Calu3 (cell line): ENCODE measurements around the gene ANKS1B. TPM values are rescaled to one million over a fixed set of nuclear protein-coding genes. Genes with fewer than 3 reads are reported as not detected.

Source experiments
- BruUV-seq: library from RNA; stranded (reverse); fragments of 400-500 nt; replicated peaks from 2 replicates; lab custom pipeline; 2021; lab: Mats Ljungman, UMichigan
- CTCF ChIA-PET: fragments of 300-600 bp; sonication (Branson Sonifier 250); formaldehyde crosslinking; loops from one replicate; lab custom pipeline; 2022; ENCODE audit warnings: antibody characterized with exemption; lab: Charles Lee
- DNase-seq: peaks from one replicate; pipeline ENCODE4 v3.0.0; 2022
- H3K27ac Mint-ChIP-seq: one replicate; pipeline ENCODE4 v1.8.0; 2022; ENCODE audit warnings: mixed read lengths; ENCODE audit not compliant: unreplicated experiment
- H3K27me3 Mint-ChIP-seq: one replicate; pipeline ENCODE4 v1.8.0; 2022; ENCODE audit warnings: mixed read lengths; ENCODE audit not compliant: unreplicated experiment
- H3K36me3 Mint-ChIP-seq: one replicate; pipeline ENCODE4 v1.8.0; 2022; ENCODE audit warnings: mild to moderate bottlenecking, moderate library complexity, mixed read lengths; ENCODE audit not compliant: insufficient read depth, unreplicated experiment
- H3K4me1 Mint-ChIP-seq: one replicate; pipeline ENCODE4 v1.8.0; 2022; ENCODE audit warnings: mild to moderate bottlenecking, low read depth, mixed read lengths; ENCODE audit not compliant: unreplicated experiment
- H3K4me3 Mint-ChIP-seq: one replicate; pipeline ENCODE4 v1.8.0; 2022; ENCODE audit warnings: mild to moderate bottlenecking, low read depth, moderate library complexity, mixed read lengths; ENCODE audit not compliant: unreplicated experiment
- H3K9me3 Mint-ChIP-seq: one replicate; pipeline ENCODE4 v1.8.0; 2022; ENCODE audit warnings: low read depth, mixed read lengths; ENCODE audit not compliant: unreplicated experiment
- intact Hi-C: fragments of 100-400 bp; cut with micrococcal nuclease; formaldehyde crosslinking; loops from one replicate; pipeline ENCODE4 v1.10.0; 2022; ENCODE audit not compliant: unreplicated experiment
- total RNA-seq: library from RNA; stranded (reverse); gene quantifications from 2 replicates; pipeline ENCODE4 v1.2.3, GENCODE V29; 2022
- TF ChIP-seq, protein P1 (sequence below): fragments of 200-600 bp; IDR thresholded peaks from one replicate; pipeline ENCODE4 v1.8.0; 2022; ENCODE audit warnings: antibody characterized with exemption; ENCODE audit not compliant: unreplicated experiment

ANKS1B gene
- total RNA-seq, 1 experiment from 2014 or later = 1.7 TPM

DNA sequence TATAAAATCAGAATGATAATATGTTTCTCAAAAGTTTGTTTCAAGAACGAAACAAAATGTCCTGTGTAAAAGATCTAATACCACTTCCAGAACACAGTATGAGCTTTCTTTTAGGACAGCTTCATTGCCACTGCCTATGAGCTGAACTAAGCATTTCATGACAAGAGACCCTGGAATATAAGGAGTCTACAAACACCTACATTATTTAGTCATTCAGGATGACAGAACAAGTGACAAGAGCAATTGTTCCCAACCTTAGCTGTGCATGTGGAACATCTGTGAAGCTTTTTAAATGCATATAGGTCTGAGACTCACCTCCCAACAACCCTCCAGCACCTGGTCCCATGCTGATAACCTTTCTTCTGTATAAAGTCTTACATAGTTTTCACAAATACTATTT, 440.3 kb downstream of the ANKS1B start:
- intact Hi-C loops = no loop called here
- no TSS peak for BruUV-seq
- Mint-ChIP-seq H3K27ac (no peak overlapping the region), H3K4me1 (no peaks in the 10 kb centered on the region), H3K9me3 (no peaks in the 10 kb centered on the region), H3K36me3 (no peaks in the 10 kb centered on the region), H3K4me3 (no peak overlapping the region), H3K27me3 (no peaks in the 10 kb centered on the region)
- TF ChIP-seq, protein P1, sequence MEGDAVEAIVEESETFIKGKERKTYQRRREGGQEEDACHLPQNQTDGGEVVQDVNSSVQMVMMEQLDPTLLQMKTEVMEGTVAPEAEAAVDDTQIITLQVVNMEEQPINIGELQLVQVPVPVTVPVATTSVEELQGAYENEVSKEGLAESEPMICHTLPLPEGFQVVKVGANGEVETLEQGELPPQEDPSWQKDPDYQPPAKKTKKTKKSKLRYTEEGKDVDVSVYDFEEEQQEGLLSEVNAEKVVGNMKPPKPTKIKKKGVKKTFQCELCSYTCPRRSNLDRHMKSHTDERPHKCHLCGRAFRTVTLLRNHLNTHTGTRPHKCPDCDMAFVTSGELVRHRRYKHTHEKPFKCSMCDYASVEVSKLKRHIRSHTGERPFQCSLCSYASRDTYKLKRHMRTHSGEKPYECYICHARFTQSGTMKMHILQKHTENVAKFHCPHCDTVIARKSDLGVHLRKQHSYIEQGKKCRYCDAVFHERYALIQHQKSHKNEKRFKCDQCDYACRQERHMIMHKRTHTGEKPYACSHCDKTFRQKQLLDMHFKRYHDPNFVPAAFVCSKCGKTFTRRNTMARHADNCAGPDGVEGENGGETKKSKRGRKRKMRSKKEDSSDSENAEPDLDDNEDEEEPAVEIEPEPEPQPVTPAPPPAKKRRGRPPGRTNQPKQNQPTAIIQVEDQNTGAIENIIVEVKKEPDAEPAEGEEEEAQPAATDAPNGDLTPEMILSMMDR = no peak
- CTCF ChIA-PET = no interaction called here
- no peak for DNase-seq

DNA sequence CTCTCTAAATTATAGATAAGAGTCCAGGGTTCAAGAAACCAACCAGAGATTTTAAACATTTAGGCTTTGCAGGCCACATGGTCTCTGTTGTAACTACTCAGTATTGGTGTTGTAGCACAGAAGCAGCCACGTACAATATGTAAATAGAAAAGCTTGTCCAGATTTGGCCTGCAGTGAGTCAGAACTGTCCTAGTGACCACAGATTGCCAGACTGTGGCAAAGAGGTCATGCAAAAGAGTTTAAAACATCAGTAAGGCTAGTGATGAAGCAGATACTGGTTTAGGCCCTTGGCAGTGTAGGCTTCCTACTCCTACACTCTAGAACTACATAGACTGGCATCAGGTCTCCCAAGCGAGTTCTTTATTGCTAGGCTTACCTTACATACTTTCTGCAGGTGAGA, 454.8 kb downstream of the ANKS1B start:
- no peaks in the 10 kb centered on the region for H3K4me1 Mint-ChIP-seq
- no peak for DNase-seq
- no TSS peak for BruUV-seq
- H3K36me3 Mint-ChIP-seq = no peaks in the 10 kb centered on the region
- no peak overlapping the region for H3K4me3 Mint-ChIP-seq
- H3K27me3 Mint-ChIP-seq = no peaks in the 10 kb centered on the region
- H3K9me3 Mint-ChIP-seq = no peaks in the 10 kb centered on the region
- TF ChIP-seq, protein P1 = no peak
- intact Hi-C loops = no loop called here
- CTCF ChIA-PET = no interaction called here
- no peak overlapping the region for H3K27ac Mint-ChIP-seq

DNA sequence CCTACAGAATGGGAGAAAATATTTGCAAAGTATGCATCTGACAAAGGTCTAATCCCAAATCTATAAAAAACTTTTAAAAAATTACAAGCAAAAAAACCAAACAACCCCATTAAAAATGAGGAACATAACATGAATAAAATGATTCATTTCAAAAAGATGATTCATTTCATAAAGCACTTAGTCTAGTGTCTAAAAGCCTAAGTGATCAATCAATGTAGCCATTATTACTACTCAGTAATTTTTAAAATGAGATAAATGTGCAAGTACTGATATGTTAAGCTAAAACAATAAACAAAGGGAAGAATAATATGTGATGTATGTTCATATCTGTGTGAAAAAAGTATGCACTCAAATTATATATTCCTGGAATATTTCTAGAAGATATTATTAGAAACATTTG, 456.3 kb downstream of the ANKS1B start:
- Mint-ChIP-seq H3K27me3 (no peaks in the 10 kb centered on the region), H3K4me1 (no peaks in the 10 kb centered on the region), H3K36me3 (no peaks in the 10 kb centered on the region), H3K9me3 (peaks cover 7% of the 10 kb centered on the region), H3K4me3 (no peak overlapping the region), H3K27ac (no peak overlapping the region)
- BruUV-seq = no TSS peak
- intact Hi-C loops = no loop called here
- CTCF ChIA-PET = no interaction called here
- DNase-seq = no peak
- TF ChIP-seq, protein P1 = no peak

DNA sequence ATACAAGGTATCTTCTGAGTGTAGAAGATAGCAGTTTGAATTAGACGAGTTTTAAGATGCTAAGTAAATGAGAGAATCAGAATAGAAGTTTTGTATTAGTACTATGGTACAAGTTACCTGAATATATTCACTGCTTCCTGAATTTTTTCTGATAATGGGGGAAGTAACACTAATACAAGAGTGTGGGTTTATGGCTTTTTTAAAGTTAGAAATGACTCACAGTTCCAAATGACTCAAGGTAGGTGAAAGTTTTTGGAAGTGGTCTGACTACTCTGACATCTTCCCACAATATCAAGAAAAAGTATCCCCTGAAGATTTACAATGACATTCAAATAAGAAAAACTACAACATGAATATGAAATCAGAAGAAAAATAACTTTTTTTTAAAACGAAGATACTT, 460.9 kb downstream of the ANKS1B start:
- Mint-ChIP-seq H3K9me3 (peaks cover 19% of the 10 kb centered on the region), H3K27me3 (no peaks in the 10 kb centered on the region), H3K4me1 (no peaks in the 10 kb centered on the region), H3K27ac (no peak overlapping the region), H3K36me3 (no peaks in the 10 kb centered on the region), H3K4me3 (no peak overlapping the region)
- DNase-seq = no peak
- intact Hi-C loops = no loop called here
- TF ChIP-seq, protein P1 = no peak
- CTCF ChIA-PET = no interaction called here
- BruUV-seq = no TSS peak
